OCI-LY7 (cell line): ENCODE data around the gene C2CD4A.

ENCODE experiments used
- EZH2phosphoT487 ChIP-seq: fragments of 200-600 bp; sonication (generic); IDR thresholded peaks from 2 replicates; pipeline ENCODE4 v1.6.1; 2018; ENCODE audit warnings: low read depth, borderline replicate concordance, mild to moderate bottlenecking, mixed run types, antibody characterized with exemption, low read length, moderate library complexity, mixed read lengths
- TF ChIP-seq, protein P1 (sequence below): fragments of 200-600 bp; sonication (generic); conservative IDR thresholded peaks from 2 replicates; pipeline ENCODE4 v1.5.1; 2014; ENCODE audit warnings: mild to moderate bottlenecking, antibody characterized with exemption, low read length, moderate library complexity, mixed read lengths

DNA sequence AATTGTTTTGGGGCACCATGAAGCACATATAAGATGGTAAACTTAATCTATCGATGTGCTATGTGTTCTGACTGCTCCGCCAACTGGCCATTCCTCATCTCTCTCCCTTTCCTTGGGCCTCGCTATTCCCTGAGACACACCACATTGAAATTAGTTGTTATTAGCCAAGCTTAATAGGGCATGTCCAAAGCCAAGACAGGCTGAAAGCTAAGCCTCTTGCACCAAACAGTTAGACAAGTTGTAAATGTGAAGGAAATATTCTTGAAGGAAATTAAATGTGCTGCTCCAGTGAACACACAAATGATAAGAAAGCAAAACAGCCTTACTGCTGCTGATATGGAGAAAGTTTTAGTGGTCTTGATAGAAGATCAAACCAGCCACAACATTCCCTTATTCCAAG lies 39.3 kb downstream of the C2CD4A start:
- TF ChIP-seq, protein P1, sequence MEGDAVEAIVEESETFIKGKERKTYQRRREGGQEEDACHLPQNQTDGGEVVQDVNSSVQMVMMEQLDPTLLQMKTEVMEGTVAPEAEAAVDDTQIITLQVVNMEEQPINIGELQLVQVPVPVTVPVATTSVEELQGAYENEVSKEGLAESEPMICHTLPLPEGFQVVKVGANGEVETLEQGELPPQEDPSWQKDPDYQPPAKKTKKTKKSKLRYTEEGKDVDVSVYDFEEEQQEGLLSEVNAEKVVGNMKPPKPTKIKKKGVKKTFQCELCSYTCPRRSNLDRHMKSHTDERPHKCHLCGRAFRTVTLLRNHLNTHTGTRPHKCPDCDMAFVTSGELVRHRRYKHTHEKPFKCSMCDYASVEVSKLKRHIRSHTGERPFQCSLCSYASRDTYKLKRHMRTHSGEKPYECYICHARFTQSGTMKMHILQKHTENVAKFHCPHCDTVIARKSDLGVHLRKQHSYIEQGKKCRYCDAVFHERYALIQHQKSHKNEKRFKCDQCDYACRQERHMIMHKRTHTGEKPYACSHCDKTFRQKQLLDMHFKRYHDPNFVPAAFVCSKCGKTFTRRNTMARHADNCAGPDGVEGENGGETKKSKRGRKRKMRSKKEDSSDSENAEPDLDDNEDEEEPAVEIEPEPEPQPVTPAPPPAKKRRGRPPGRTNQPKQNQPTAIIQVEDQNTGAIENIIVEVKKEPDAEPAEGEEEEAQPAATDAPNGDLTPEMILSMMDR: no peak
- no peak for TF ChIP-seq EZH2phosphoT487
